GM12878 (cell line): Measurements from ENCODE around the gene VGF. TPM values are rescaled to one million over a fixed set of nuclear protein-coding genes. Genes with fewer than 3 reads are reported as not detected.

ENCODE experiments used
- ATAC-seq: fragments of 200-7000 bp; cut with Tn5 transposase; 3 replicates; pipeline ENCODE4 v1.9.1; 2020; ENCODE audit warnings: mild to moderate bottlenecking, moderate library complexity
- BruUV-seq: library from RNA; stranded (reverse); fragments of 400-500 nt; replicated peaks from 2 replicates; lab custom pipeline; 2021; lab: Mats Ljungman, UMichigan
- CTCF ChIA-PET: fragments of 300-600 bp; sonication (Branson Sonifier 250); formaldehyde crosslinking; extraction: SDS; loops from one replicate; lab custom pipeline; 2021; ENCODE audit warnings: inconsistent platforms; lab: Yijun Ruan, JAX
- POLR2A ChIA-PET: fragments of 350-600 bp; formaldehyde crosslinking; extraction: SDS; loops from one replicate; lab custom pipeline; 2021; ENCODE audit warnings: inconsistent platforms; lab: Charles Lee
- RAD21 ChIA-PET: fragments of 300-600 bp; sonication (Branson Sonifier 250); formaldehyde crosslinking; loops from one replicate; lab custom pipeline; 2023; ENCODE audit warnings: antibody characterized with exemption; ENCODE audit not compliant: unreplicated experiment; lab: Charles Lee
- SMC1A ChIA-PET: fragments of 300-600 bp; sonication (Branson Sonifier 250); formaldehyde crosslinking; loops from one replicate; lab custom pipeline; 2023; ENCODE audit not compliant: unreplicated experiment, uncharacterized antibody; lab: Charles Lee
- DNase-seq: peaks from one replicate; pipeline ENCODE4 v3.0.0-alpha.2; 2011; ENCODE audit warnings: low read depth, low spot score
- FAIRE-seq: peaks from 3 replicates; lab custom pipeline; 2011; peaks lifted over from hg19 to GRCh38; lab: Jason Lieb, UNC
- H2AFZ ChIP-seq: 2 replicates; pipeline ENCODE4 v1.6.0; 2011; ENCODE audit warnings: low read depth, low read length, control low read depth; ENCODE audit not compliant: control insufficient read depth
- H3K27ac ChIP-seq: 2 replicates; pipeline ENCODE4 v1.5.1; 2011; ENCODE audit warnings: control low read depth; ENCODE audit not compliant: control insufficient read depth, insufficient read depth
- H3K27me3 ChIP-seq, 2 experiments: replicated peaks in 1 of 2; 2 replicates each; pipeline versions ENCODE4 v1.6.0 to v1.6.1; 2011; ENCODE audit warnings: low read length in 1 of 2; ENCODE audit not compliant: control insufficient read depth in 2 of 2, insufficient read depth in 2 of 2
- H3K36me3 ChIP-seq, 2 experiments: 2 replicates each; pipeline ENCODE4 v1.5.1; 2011; ENCODE audit warnings: low read length in 1 of 2; ENCODE audit not compliant: control insufficient read depth in 2 of 2, insufficient read depth in 2 of 2
- H3K4me1 ChIP-seq: 2 replicates; pipeline ENCODE4 v1.6.1; 2011; ENCODE audit warnings: mild to moderate bottlenecking, low read length, moderate library complexity, mixed read lengths; ENCODE audit not compliant: control insufficient read depth, insufficient read depth
- H3K4me2 ChIP-seq: 2 replicates; pipeline ENCODE4 v1.6.0; 2011; ENCODE audit warnings: control low read depth; ENCODE audit not compliant: control insufficient read depth, insufficient read depth
- H3K4me3 ChIP-seq: fragments of 200-600 bp; sonication (generic); 2 replicates; pipeline ENCODE4 v1.5.1; 2016
- H3K79me2 ChIP-seq: 2 replicates; pipeline ENCODE4 v1.6.0; 2011; ENCODE audit warnings: low read length; ENCODE audit not compliant: control insufficient read depth, insufficient read depth
- H3K9ac ChIP-seq: 2 replicates; pipeline ENCODE4 v1.8.0; 2011; ENCODE audit warnings: low read length, control low read depth, mixed read lengths; ENCODE audit not compliant: control insufficient read depth, insufficient read depth
- H3K9me3 ChIP-seq: replicated peaks from 3 replicates; pipeline ENCODE4 v1.5.1; 2011; ENCODE audit warnings: mild to moderate bottlenecking, low read length; ENCODE audit not compliant: control insufficient read depth, insufficient read depth
- H4K20me1 ChIP-seq: 2 replicates; pipeline ENCODE4 v1.6.0; 2011; ENCODE audit not compliant: control insufficient read depth, insufficient read depth
- BHLHE40 ChIP-seq, 2 experiments: fragments of 450-650 bp in 1 of 2; IDR thresholded peaks; 2 replicates each; pipeline ENCODE4 v1.6.1; 2011 to 2017; ENCODE audit warnings: low read depth in 2 of 2, borderline replicate concordance in 1 of 2, improper control_type of control experiment in 1 of 2, low read length in 1 of 2, mild to moderate bottlenecking in 1 of 2
- ESRRA ChIP-seq: IDR thresholded peaks from 2 replicates; pipeline ENCODE4 v1.6.1; 2012; ENCODE audit warnings: mild to moderate bottlenecking, low read length, improper control_type of control experiment
- EZH2 ChIP-seq: IDR thresholded peaks from 2 replicates; pipeline ENCODE4 v1.6.1; 2012; ENCODE audit warnings: low read depth, mild to moderate bottlenecking, control low read depth, inconsistent platforms, low read length, borderline replicate concordance; ENCODE audit not compliant: control insufficient read depth
- KAT2A ChIP-seq: conservative IDR thresholded peaks from 2 replicates; pipeline ENCODE4 v1.6.1; 2011; ENCODE audit warnings: low read depth, low read length; ENCODE audit not compliant: control insufficient read depth
- NFYB ChIP-seq: IDR thresholded peaks from 2 replicates; pipeline ENCODE4 v1.6.1; 2011; ENCODE audit warnings: low read depth, mild to moderate bottlenecking, low read length, improper control_type of control experiment, moderate library complexity; ENCODE audit not compliant: insufficient read depth
- RB1 ChIP-seq: fragments of 450-650 bp; formaldehyde crosslinking; IDR thresholded peaks from 2 replicates; pipeline ENCODE4 v1.6.1; 2017; ENCODE audit warnings: mild to moderate bottlenecking, borderline replicate concordance
- RCOR1 ChIP-seq: conservative IDR thresholded peaks from 2 replicates; pipeline ENCODE4 v1.6.1; 2012; ENCODE audit warnings: low read depth, low read length, improper control_type of control experiment
- SP1 ChIP-seq: IDR thresholded peaks from one replicate; pipeline ENCODE4 v1.6.1; 2011; ENCODE audit warnings: low read depth, low read length
- YY1 ChIP-seq: IDR thresholded peaks from 2 replicates; pipeline ENCODE4 v1.6.1; 2011; ENCODE audit warnings: low read depth, mild to moderate bottlenecking, low read length
- ZBED1 ChIP-seq: IDR thresholded peaks from 2 replicates; pipeline ENCODE4 v1.6.1; 2016; ENCODE audit warnings: borderline replicate concordance
- ZSCAN29 ChIP-seq: fragments of 450-650 bp; IDR thresholded peaks from 2 replicates; pipeline ENCODE4 v1.6.1; 2017; ENCODE audit warnings: mild to moderate bottlenecking, moderate library complexity
- WGBS: methylation state at CpG from one replicate; pipeline ENCODE4 v1.1.6; 2016; ENCODE audit warnings: low lambda C conversion rate; ENCODE audit not compliant: insufficient replicate concordance, insufficient coverage; ENCODE audit errors: missing lambda C conversion rate; 5-methylcytosine and 5-hydroxymethylcytosine counted together
- in situ Hi-C: fragments of 300-500 bp; cut with MboI; formaldehyde crosslinking; loops from 9 replicates; pipeline ENCODE4 v1.14.3; 2018; ENCODE audit warnings: mixed read lengths
- intact Hi-C: fragments of 100-400 bp; cut with micrococcal nuclease; formaldehyde crosslinking; loops from one replicate; pipeline ENCODE4 v1.14.2; 2022; ENCODE audit not compliant: unreplicated experiment
- polyA plus RNA-seq, 11 experiments: library from polyadenylated mRNA; depleted of rRNA in 4 of 11; unstranded in 6 of 11; stranded (reverse) in 5 of 11; fragments of >200 nt; fragmentation: Nextera tagmentation in 4 of 11; fragmentation: Illumina TruSeq in 1 of 11; extraction: Ambion mirVana in 4 of 11; extraction: Trizol in 1 of 11; gene quantifications; 1 replicate in 1 of 11; 2 replicates in 10 of 11; pipeline versions ENCODE4 v1.2.1 to v1.2.3, GENCODE V29; 2011 to 2016; ENCODE audit warnings: inconsistent platforms in 2 of 11, missing spikeins in 2 of 11, low read depth in 1 of 11
- total RNA-seq, 4 experiments: library from RNA; depleted of rRNA in 3 of 4; stranded (reverse); fragments of >200 nt in 3 of 4; fragmentation: Illumina TruSeq in 1 of 4; extraction: Trizol in 1 of 4; gene quantifications; 2 replicates each; pipeline versions ENCODE4 v1.2.1 to v1.2.3, GENCODE V29; 2013 to 2021
- TF ChIP-seq, protein P1 (sequence below): fragments of 150-350 bp; IDR thresholded peaks from 2 replicates; pipeline ENCODE4 v1.6.1; 2016; ENCODE audit warnings: low read depth, low read length
- TF ChIP-seq, protein P2 (sequence below): IDR thresholded peaks from 2 replicates; pipeline ENCODE4 v1.6.1; 2012; ENCODE audit warnings: low read depth, low read length, improper control_type of control experiment
- TF ChIP-seq, protein P3 (sequence below): IDR thresholded peaks from 2 replicates; pipeline ENCODE4 v1.6.1; 2012; ENCODE audit warnings: improper control_type of control experiment, low read depth, low read length; ENCODE audit not compliant: insufficient replicate concordance

The VGF gene
- total and polyA plus RNA-seq, 10 of the 15 experiments (the other 5 are each of a cell fraction or from before 2014, with no cell fraction given), result 0.09 to 0.25 (median 0.17) TPM; not detected in 6

DNA sequence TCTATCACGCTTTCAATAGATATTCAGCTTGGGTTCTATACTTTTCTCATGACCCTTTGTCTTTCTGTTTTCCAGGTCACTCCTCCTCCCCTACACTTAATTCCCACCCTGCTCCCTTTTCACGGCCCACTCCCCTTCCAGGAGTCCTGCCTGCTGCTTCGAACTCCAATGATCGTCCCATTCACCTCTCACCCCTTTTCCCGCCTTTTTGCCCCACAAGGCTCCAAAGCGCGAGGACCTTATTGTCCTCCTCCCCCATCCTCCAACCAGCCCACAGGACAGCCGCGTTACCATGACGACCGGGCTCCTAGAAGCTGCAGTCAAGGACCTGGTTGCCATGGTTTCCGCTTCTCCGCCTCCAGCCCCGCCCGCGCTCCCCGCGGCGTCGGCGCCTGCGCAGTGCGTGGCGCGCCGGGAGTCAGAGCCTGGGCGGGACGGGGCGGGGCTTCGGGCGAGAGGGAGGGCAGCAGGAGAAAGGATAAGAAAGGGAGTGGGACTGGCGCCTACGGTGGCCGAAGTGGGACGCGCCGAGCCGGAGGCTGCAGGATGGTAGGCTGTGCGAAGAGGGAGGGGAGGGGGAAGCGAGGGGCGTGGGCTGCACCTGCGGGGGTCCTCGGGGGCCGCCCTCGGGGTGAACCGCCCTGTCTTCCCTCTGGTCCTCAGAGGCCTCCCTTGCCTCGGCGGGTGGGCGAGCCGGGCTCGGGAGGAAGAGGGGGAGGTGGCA is 11.2 kb downstream of the VGF start, which contains the start of gene AP1S1:
Gene AP1S1, plus strand, starts transcription at position 508 of the 724 bp plus-strand sequence. Its CDS starts 39 bp downstream, at position 547.
- Histone ChIP-seq H3K9ac (peak within 1 kb of the TSS; percentile 82), H3K79me2 (peaks cover 9% of the 10 kb centered on the region), H2AFZ (peak within 1 kb of the TSS; percentile 53), H3K4me1 (peaks cover 3% of the 10 kb centered on the region; the same call in 1 of the 2 replicates), H3K4me2 (peak within 1 kb of the TSS; percentile 79), H3K9me3 (no peaks in the 10 kb centered on the region), H3K27me3 (no peaks in the 10 kb centered on the region), H3K4me3 (peak within 1 kb of the TSS; percentile 85), H4K20me1 (no peaks in the 10 kb centered on the region), H3K36me3 (peaks cover 3 to 5% of the 10 kb centered on the region in 2 experiments; a peak in 3 of 4 replicates), H3K27ac (peak within 1 kb of the TSS; percentile 65)
- 7% methylated on average over 24 of the region's 51 CpGs for WGBS
- intact Hi-C loops (no loop called here), in situ Hi-C loops (no loop called here)
- DNase-seq, result peak; percentile 76
- BruUV-seq, result no TSS peak
- ChIA-PET POLR2A (interaction anchor here (0.9 kb wide), 1 partner anchor 10 kb away, joined by 8 read pairs; no protein-coding TSS in a partner anchor), SMC1A (interaction anchor here (0.7 to 0.8 kb wide), 2 partner anchors 10 to 20 kb away, joined by 3 read pairs; no protein-coding TSS in a partner anchor), RAD21 (interaction anchor here (3.8 kb wide), 1 partner anchor 10 kb away, joined by 18 read pairs; no protein-coding TSS in a partner anchor), CTCF (interaction anchor here (3.0 to 7.8 kb wide), 2 partner anchors 10 to 38 kb away, joined by 8 to 112 read pairs; no protein-coding TSS in a partner anchor)
- peak; percentile 96 for ATAC-seq
- peak; percentile 99 for FAIRE-seq
- TF ChIP-seq RB1, result peak; percentile 96
- TF ChIP-seq, protein P1, sequence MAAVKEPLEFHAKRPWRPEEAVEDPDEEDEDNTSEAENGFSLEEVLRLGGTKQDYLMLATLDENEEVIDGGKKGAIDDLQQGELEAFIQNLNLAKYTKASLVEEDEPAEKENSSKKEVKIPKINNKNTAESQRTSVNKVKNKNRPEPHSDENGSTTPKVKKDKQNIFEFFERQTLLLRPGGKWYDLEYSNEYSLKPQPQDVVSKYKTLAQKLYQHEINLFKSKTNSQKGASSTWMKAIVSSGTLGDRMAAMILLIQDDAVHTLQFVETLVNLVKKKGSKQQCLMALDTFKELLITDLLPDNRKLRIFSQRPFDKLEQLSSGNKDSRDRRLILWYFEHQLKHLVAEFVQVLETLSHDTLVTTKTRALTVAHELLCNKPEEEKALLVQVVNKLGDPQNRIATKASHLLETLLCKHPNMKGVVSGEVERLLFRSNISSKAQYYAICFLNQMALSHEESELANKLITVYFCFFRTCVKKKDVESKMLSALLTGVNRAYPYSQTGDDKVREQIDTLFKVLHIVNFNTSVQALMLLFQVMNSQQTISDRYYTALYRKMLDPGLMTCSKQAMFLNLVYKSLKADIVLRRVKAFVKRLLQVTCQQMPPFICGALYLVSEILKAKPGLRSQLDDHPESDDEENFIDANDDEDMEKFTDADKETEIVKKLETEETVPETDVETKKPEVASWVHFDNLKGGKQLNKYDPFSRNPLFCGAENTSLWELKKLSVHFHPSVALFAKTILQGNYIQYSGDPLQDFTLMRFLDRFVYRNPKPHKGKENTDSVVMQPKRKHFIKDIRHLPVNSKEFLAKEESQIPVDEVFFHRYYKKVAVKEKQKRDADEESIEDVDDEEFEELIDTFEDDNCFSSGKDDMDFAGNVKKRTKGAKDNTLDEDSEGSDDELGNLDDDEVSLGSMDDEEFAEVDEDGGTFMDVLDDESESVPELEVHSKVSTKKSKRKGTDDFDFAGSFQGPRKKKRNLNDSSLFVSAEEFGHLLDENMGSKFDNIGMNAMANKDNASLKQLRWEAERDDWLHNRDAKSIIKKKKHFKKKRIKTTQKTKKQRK, result no peak
- no peak for TF ChIP-seq RCOR1
- TF ChIP-seq ZSCAN29, result no peak
- TF ChIP-seq BHLHE40 (IDR thresholded peaks at IDR 0.05; ENCODE audit: borderline replicate concordance in 1 of 2, low read depth in 2 of 2, low read length in 1 of 2), result no peak
- TF ChIP-seq ESRRA, result no peak
- peak; percentile 29 for TF ChIP-seq SP1
- TF ChIP-seq NFYB, result no peak
- TF ChIP-seq YY1, result no peak
- TF ChIP-seq, protein P2, sequence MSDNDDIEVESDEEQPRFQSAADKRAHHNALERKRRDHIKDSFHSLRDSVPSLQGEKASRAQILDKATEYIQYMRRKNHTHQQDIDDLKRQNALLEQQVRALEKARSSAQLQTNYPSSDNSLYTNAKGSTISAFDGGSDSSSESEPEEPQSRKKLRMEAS, result peak; percentile 74; the same call in 1 of the 2 replicates
- TF ChIP-seq ZBED1, result no peak
- no peak for TF ChIP-seq EZH2
- no peak for TF ChIP-seq KAT2A
- TF ChIP-seq, protein P3, sequence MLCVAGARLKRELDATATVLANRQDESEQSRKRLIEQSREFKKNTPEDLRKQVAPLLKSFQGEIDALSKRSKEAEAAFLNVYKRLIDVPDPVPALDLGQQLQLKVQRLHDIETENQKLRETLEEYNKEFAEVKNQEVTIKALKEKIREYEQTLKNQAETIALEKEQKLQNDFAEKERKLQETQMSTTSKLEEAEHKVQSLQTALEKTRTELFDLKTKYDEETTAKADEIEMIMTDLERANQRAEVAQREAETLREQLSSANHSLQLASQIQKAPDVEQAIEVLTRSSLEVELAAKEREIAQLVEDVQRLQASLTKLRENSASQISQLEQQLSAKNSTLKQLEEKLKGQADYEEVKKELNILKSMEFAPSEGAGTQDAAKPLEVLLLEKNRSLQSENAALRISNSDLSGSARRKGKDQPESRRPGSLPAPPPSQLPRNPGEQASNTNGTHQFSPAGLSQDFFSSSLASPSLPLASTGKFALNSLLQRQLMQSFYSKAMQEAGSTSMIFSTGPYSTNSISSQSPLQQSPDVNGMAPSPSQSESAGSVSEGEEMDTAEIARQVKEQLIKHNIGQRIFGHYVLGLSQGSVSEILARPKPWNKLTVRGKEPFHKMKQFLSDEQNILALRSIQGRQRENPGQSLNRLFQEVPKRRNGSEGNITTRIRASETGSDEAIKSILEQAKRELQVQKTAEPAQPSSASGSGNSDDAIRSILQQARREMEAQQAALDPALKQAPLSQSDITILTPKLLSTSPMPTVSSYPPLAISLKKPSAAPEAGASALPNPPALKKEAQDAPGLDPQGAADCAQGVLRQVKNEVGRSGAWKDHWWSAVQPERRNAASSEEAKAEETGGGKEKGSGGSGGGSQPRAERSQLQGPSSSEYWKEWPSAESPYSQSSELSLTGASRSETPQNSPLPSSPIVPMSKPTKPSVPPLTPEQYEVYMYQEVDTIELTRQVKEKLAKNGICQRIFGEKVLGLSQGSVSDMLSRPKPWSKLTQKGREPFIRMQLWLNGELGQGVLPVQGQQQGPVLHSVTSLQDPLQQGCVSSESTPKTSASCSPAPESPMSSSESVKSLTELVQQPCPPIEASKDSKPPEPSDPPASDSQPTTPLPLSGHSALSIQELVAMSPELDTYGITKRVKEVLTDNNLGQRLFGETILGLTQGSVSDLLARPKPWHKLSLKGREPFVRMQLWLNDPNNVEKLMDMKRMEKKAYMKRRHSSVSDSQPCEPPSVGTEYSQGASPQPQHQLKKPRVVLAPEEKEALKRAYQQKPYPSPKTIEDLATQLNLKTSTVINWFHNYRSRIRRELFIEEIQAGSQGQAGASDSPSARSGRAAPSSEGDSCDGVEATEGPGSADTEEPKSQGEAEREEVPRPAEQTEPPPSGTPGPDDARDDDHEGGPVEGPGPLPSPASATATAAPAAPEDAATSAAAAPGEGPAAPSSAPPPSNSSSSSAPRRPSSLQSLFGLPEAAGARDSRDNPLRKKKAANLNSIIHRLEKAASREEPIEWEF, result no peak
